Measurements from ENCODE around the gene CDKL1.

- TF ChIP-seq CTCF (conservative IDR thresholded peaks at IDR 0.05; ENCODE audit: low read depth, low read length) (peak; percentile 67), EZH2 (IDR thresholded peaks at IDR 0.05; ENCODE audit: borderline replicate concordance, low read depth, low read length, poor library complexity, severe bottlenecking) (no peak)
Observed at GRCh38 chr14:50318031-50318626, 78.6 kb downstream of the CDKL1 start.
